IMR-90 (cell line): ENCODE data around the gene ACOXL. TPM values are rescaled to one million over a fixed set of nuclear protein-coding genes. Genes with fewer than 3 reads are reported as not detected.

Source experiments
- ATAC-seq: fragments of 200-7000 bp; cut with Tn5 transposase; 2 replicates; pipeline ENCODE4 v1.9.1; 2020; ENCODE audit warnings: low read depth, mild to moderate bottlenecking, moderate library complexity
- BruUV-seq: library from RNA; stranded (reverse); fragments of 400-500 nt; replicated peaks from 2 replicates; lab custom pipeline; 2021; lab: Mats Ljungman, UMichigan
- CTCF ChIA-PET: fragments of 300-600 bp; formaldehyde crosslinking; extraction: SDS; loops from one replicate; lab custom pipeline; 2021; ENCODE audit warnings: antibody characterized with exemption; lab: Yijun Ruan, JAX
- POLR2A ChIA-PET: fragments of 300-600 bp; sonication (Branson Sonifier 250); formaldehyde crosslinking; loops from one replicate; lab custom pipeline; 2022; ENCODE audit warnings: antibody characterized with exemption; ENCODE audit not compliant: unreplicated experiment; lab: Charles Lee
- DNase-seq: peaks from one replicate; pipeline ENCODE4 v3.0.0; 2013
- H2AFZ ChIP-seq: replicated peaks from 2 replicates; pipeline ENCODE3; 2013; ENCODE audit warnings: low read length, mild to moderate bottlenecking; ENCODE audit not compliant: poor library complexity
- H2AK5ac ChIP-seq: 2 replicates; pipeline ENCODE4 v1.6.1; 2013; ENCODE audit warnings: low read depth, low read length, inconsistent platforms
- H2AK9ac ChIP-seq: replicated peaks from 2 replicates; pipeline ENCODE3; 2013; ENCODE audit warnings: mild to moderate bottlenecking, low read depth, low read length, moderate library complexity; ENCODE audit not compliant: poor library complexity
- H2BK120ac ChIP-seq: 2 replicates; pipeline ENCODE4 v1.6.1; 2013; ENCODE audit warnings: low read depth, low read length, inconsistent platforms
- H2BK15ac ChIP-seq: 3 replicates; pipeline ENCODE4 v1.6.1; 2013; ENCODE audit warnings: low read depth, low read length, inconsistent platforms
- H2BK20ac ChIP-seq: 2 replicates; pipeline ENCODE4 v1.6.1; 2013; ENCODE audit warnings: low read depth, mild to moderate bottlenecking, inconsistent platforms, low read length, moderate library complexity
- H2BK5ac ChIP-seq: 2 replicates; pipeline ENCODE4 v1.6.1; 2013; ENCODE audit warnings: mild to moderate bottlenecking, low read depth, low read length, inconsistent platforms; ENCODE audit not compliant: poor library complexity, severe bottlenecking
- H3K14ac ChIP-seq: replicated peaks from 2 replicates; pipeline ENCODE4 v1.6.1; 2013; ENCODE audit warnings: low read depth, low read length, inconsistent platforms
- H3K18ac ChIP-seq: 2 replicates; pipeline ENCODE4 v1.6.1; 2013; ENCODE audit warnings: low read depth, low read length, control low read depth
- H3K23ac ChIP-seq: 2 replicates; pipeline ENCODE4 v1.6.1; 2013; ENCODE audit warnings: low read depth, low read length, inconsistent platforms
- H3K27ac ChIP-seq: 2 replicates; pipeline ENCODE4 v1.5.1; 2013; ENCODE audit warnings: mild to moderate bottlenecking, control low read depth, low read length; ENCODE audit not compliant: insufficient read depth
- H3K27me3 ChIP-seq: 2 replicates; pipeline ENCODE4 v1.6.1; 2013; ENCODE audit warnings: low read length; ENCODE audit not compliant: control insufficient read depth, insufficient read depth
- H3K36me3 ChIP-seq: 2 replicates; pipeline ENCODE4 v1.6.1; 2013; ENCODE audit warnings: low read length, mixed read lengths; ENCODE audit not compliant: control insufficient read depth, insufficient read depth
- H3K4ac ChIP-seq: 2 replicates; pipeline ENCODE4 v1.6.1; 2013; ENCODE audit warnings: low read depth, low read length, inconsistent platforms
- H3K4me1 ChIP-seq: 2 replicates; pipeline ENCODE4 v1.6.1; 2013; ENCODE audit warnings: low read length, mixed read lengths; ENCODE audit not compliant: control insufficient read depth, insufficient read depth
- H3K4me2 ChIP-seq: 2 replicates; pipeline ENCODE4 v1.6.1; 2013; ENCODE audit warnings: low read depth, mild to moderate bottlenecking, control low read depth, low read length, moderate library complexity
- H3K4me3 ChIP-seq: 2 replicates; pipeline ENCODE4 v1.5.1; 2013; ENCODE audit warnings: low read depth, mild to moderate bottlenecking, control low read depth, low read length, moderate library complexity; ENCODE audit not compliant: insufficient read depth
- H3K56ac ChIP-seq: 2 replicates; pipeline ENCODE4 v1.6.1; 2013; ENCODE audit warnings: low read length, inconsistent platforms; ENCODE audit not compliant: insufficient read depth; ENCODE audit errors: extremely low read depth
- H3K79me1 ChIP-seq, 2 experiments: 2 replicates each; pipeline ENCODE4 v1.6.1; 2013; ENCODE audit warnings: low read length in 2 of 2, inconsistent platforms in 1 of 2, low read depth in 1 of 2
- H3K9ac ChIP-seq: 2 replicates; pipeline ENCODE4 v1.6.1; 2013; ENCODE audit warnings: low read depth, low read length, control low read depth
- H3K9me1 ChIP-seq: 2 replicates; pipeline ENCODE4 v1.6.1; 2013; ENCODE audit warnings: low read length, inconsistent platforms; ENCODE audit not compliant: insufficient read depth
- H3K9me3 ChIP-seq: 2 replicates; pipeline ENCODE4 v1.6.1; 2013; ENCODE audit warnings: low read length; ENCODE audit not compliant: control insufficient read depth, insufficient read depth
- H4K20me1 ChIP-seq: 2 replicates; pipeline ENCODE4 v1.6.1; 2013; ENCODE audit warnings: low read length, inconsistent platforms; ENCODE audit not compliant: insufficient read depth
- H4K5ac ChIP-seq: 2 replicates; pipeline ENCODE4 v1.6.1; 2013; ENCODE audit warnings: mild to moderate bottlenecking, low read depth, low read length, control low read depth
- H4K8ac ChIP-seq, 2 experiments: 2 replicates each; pipeline ENCODE4 v1.6.1; 2013; ENCODE audit warnings: low read depth in 2 of 2, low read length in 2 of 2, control low read depth in 1 of 2, inconsistent platforms in 1 of 2
- H4K91ac ChIP-seq: 2 replicates; pipeline ENCODE4 v1.6.1; 2013; ENCODE audit warnings: low read depth, low read length, inconsistent platforms; ENCODE audit not compliant: insufficient read depth
- CHD1 ChIP-seq: IDR thresholded peaks from 2 replicates; pipeline ENCODE4 v1.6.1; 2012; ENCODE audit warnings: low read depth, low read length, improper control_type of control experiment
- MAFK ChIP-seq: IDR thresholded peaks from 2 replicates; pipeline ENCODE4 v1.6.1; 2012; ENCODE audit warnings: low read depth, low read length, improper control_type of control experiment
- MXI1 ChIP-seq: IDR thresholded peaks from 2 replicates; pipeline ENCODE4 v1.6.1; 2012; ENCODE audit warnings: low read depth, mild to moderate bottlenecking, low read length, moderate library complexity, borderline replicate concordance
- NFE2L2 ChIP-seq: fragments of 150-350 bp; IDR thresholded peaks from 2 replicates; pipeline ENCODE4 v1.6.1; 2016; ENCODE audit warnings: low read depth, mild to moderate bottlenecking, low read length
- RFX5 ChIP-seq: IDR thresholded peaks from 2 replicates; pipeline ENCODE4 v1.8.0; 2012; ENCODE audit warnings: low read depth, mild to moderate bottlenecking, low read length, moderate library complexity
- SMC3 ChIP-seq: fragments of 150-350 bp; IDR thresholded peaks from 2 replicates; pipeline ENCODE4 v1.6.1; 2016; ENCODE audit warnings: low read depth, mild to moderate bottlenecking, antibody characterized with exemption, low read length, moderate library complexity
- WGBS, 2 experiments: methylation state at CpG; one replicate each; pipeline versions ENCODE4 v1.1.5 to v1.1.7; 2013; ENCODE audit warnings: missing lambda C conversion rate in 2 of 2; ENCODE audit not compliant: insufficient read length in 1 of 2; ENCODE audit errors: extremely low coverage in 2 of 2; 5-methylcytosine and 5-hydroxymethylcytosine counted together
- dilution Hi-C: fragments of 300-500 bp; cut with HindIII; formaldehyde crosslinking; loops from one replicate; pipeline ENCODE4 v1.14.3; 2018; ENCODE audit warnings: low sequenced_read_pairs; ENCODE audit not compliant: unreplicated experiment
- in situ Hi-C: fragments of 300-500 bp; cut with MboI; formaldehyde crosslinking; loops from 3 replicates; pipeline ENCODE4 v1.14.3; 2019; ENCODE audit warnings: low sequenced_read_pairs, inconsistent platforms, mixed read lengths
- intact Hi-C: fragments of 100-400 bp; cut with micrococcal nuclease; formaldehyde crosslinking; loops from 2 replicates; pipeline ENCODE4 v1.10.0; 2022
- polyA plus RNA-seq, 3 experiments: library from polyadenylated mRNA; depleted of rRNA; stranded (reverse); fragments of >200 nt; gene quantifications; 2 replicates each; pipeline ENCODE4 v1.2.3, GENCODE V29; 2012; ENCODE audit warnings: low replicate concordance in 1 of 3
- total RNA-seq: library from RNA; depleted of rRNA; stranded (reverse); fragments of >200 nt; gene quantifications from 2 replicates; pipeline ENCODE4 v1.2.3, GENCODE V29; 2012
- TF ChIP-seq, protein P1 (sequence below): fragments of 150-350 bp; IDR thresholded peaks from 2 replicates; pipeline ENCODE4 v1.6.1; 2017; ENCODE audit warnings: mild to moderate bottlenecking, antibody characterized with exemption, low read length, low read depth

ACOXL gene
- total and polyA plus RNA-seq, 2 of the 4 experiments (the other 2 are of a cell fraction) = not detected

DNA sequence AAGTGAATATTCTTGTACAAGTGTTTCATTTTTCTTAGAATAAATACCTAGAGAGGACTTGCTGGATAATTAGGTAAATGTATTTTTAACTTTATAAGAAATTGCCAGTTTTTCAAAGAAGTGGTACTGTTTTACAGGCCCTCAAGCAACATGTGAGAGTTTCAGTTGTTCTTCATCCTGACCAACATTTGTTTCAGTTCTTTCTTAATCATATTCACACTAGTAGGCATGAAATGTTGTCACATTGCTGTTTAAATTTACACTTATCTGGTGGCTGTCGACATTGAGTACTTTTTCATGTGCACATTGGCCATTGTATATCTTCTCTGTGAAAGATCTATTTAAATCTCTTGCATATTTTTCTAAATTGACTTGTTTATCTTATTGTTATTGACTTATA is 178.1 kb downstream of the ACOXL start:
- H4K5ac ChIP-seq = no peak overlapping the region
- no peak overlapping the region for H2BK20ac ChIP-seq
- H3K27ac ChIP-seq = no peak overlapping the region
- H4K8ac ChIP-seq = no peak overlapping the region
- H2AK9ac ChIP-seq = no peak overlapping the region
- H2BK120ac ChIP-seq = no peak overlapping the region
- no TSS peak for BruUV-seq
- H2BK5ac ChIP-seq = no peak overlapping the region
- no peak for TF ChIP-seq RFX5
- no peak for TF ChIP-seq MAFK
- TF ChIP-seq SMC3 = no peak
- no peak for TF ChIP-seq NFE2L2
- no peak for TF ChIP-seq CHD1
- TF ChIP-seq, protein P1, sequence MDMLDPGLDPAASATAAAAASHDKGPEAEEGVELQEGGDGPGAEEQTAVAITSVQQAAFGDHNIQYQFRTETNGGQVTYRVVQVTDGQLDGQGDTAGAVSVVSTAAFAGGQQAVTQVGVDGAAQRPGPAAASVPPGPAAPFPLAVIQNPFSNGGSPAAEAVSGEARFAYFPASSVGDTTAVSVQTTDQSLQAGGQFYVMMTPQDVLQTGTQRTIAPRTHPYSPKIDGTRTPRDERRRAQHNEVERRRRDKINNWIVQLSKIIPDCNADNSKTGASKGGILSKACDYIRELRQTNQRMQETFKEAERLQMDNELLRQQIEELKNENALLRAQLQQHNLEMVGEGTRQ = no peak
- TF ChIP-seq MXI1 = no peak
- POLR2A ChIA-PET = no interaction called here
- H3K9ac ChIP-seq = no peak overlapping the region
- no peak overlapping the region for H2BK15ac ChIP-seq
- no peak overlapping the region for H3K4ac ChIP-seq
- H3K23ac ChIP-seq = no peak overlapping the region
- H2AFZ ChIP-seq = no peak overlapping the region
- no peak overlapping the region for H3K4me3 ChIP-seq
- CTCF ChIA-PET = no interaction called here
- no peak overlapping the region for H3K14ac ChIP-seq
- no peaks in the 10 kb centered on the region for H3K79me1 ChIP-seq
- no peaks in the 10 kb centered on the region for H3K9me1 ChIP-seq
- H3K4me2 ChIP-seq = no peak overlapping the region
- H3K27me3 ChIP-seq = peaks cover 8% of the 10 kb centered on the region
- H2AK5ac ChIP-seq = no peak overlapping the region
- H3K9me3 ChIP-seq = no peaks in the 10 kb centered on the region
- DNase-seq = no peak
- dilution Hi-C loops = no loop called here
- no peaks in the 10 kb centered on the region for H3K4me1 ChIP-seq
- in situ Hi-C loops = no loop called here
- no peak overlapping the region for H3K18ac ChIP-seq
- H3K36me3 ChIP-seq = no peaks in the 10 kb centered on the region
- WGBS, 2 experiments = no CpG with 5 or more reads among the region's 1 CpG
- no peak overlapping the region for H4K91ac ChIP-seq
- no peak for ATAC-seq
- no peak overlapping the region for H3K56ac ChIP-seq
- no peaks in the 10 kb centered on the region for H4K20me1 ChIP-seq
- intact Hi-C loops = no loop called here
